Tibial artery (tissue), 4 donors: ENCODE measurements around the gene IKZF3.

Experiments used
- DNase-seq, 2 donors: peaks; one replicate each; pipeline ENCODE4 v3.0.0-alpha.2; 2019
- H3K27ac ChIP-seq, 2 donors: fragments of 200-600 bp; sonication (generic) in 1 of 2; 1 replicate in 1 of 2; 2 replicates in 1 of 2; pipeline ENCODE4 v1.5.1; 2018 to 2019; ENCODE audit warnings: mild to moderate bottlenecking in 1 of 2
- H3K27me3 ChIP-seq, 2 donors: fragments of 200-600 bp; sonication (generic) in 1 of 2; one replicate each; pipeline versions ENCODE4 v1.5.1 to v1.6.0; 2016 to 2019
- H3K36me3 ChIP-seq, 3 donors: fragments of 200-600 bp; sonication (generic) in 2 of 3; one replicate each; pipeline ENCODE4 v1.5.1; 2016 to 2019; ENCODE audit warnings: mild to moderate bottlenecking in 2 of 3
- H3K4me1 ChIP-seq, 4 donors: fragments of 200-600 bp; sonication (generic) in 2 of 4; 1 replicate in 3 of 4; 2 replicates in 1 of 4; pipeline ENCODE4 v1.5.1; 2016 to 2019
- H3K4me3 ChIP-seq, 2 donors: fragments of 200-600 bp; sonication (generic) in 1 of 2; 1 replicate in 1 of 2; 2 replicates in 1 of 2; pipeline ENCODE4 v1.5.1; 2018 to 2019; ENCODE audit warnings: mild to moderate bottlenecking in 2 of 2
- H3K9me3 ChIP-seq, 3 donors: fragments of 200-600 bp; sonication (generic) in 1 of 3; one replicate each; pipeline ENCODE4 v1.5.1; 2016 to 2019
- CTCF ChIP-seq, 2 experiments: fragments of 200-600 bp in 1 of 2; fragments of 450-650 bp in 1 of 2; IDR thresholded peaks; one replicate each; pipeline ENCODE4 v1.5.1; 2017 to 2019; ENCODE audit warnings: antibody characterized with exemption in 2 of 2, mild to moderate bottlenecking in 1 of 2, moderate library complexity in 1 of 2
- intact Hi-C: fragments of 100-400 bp; cut with DNase I; formaldehyde crosslinking; loops from one replicate; pipeline ENCODE4 v1.15.0; 2023; ENCODE audit warnings: low total_unique reads

Gene IKZF3

GRCh38 chr17:39820541-39820940, 43.6 kb downstream of the IKZF3 start:
- Histone ChIP-seq H3K36me3 (no peaks in the 10 kb centered on the region), H3K4me3 (no peak overlapping the region), H3K27me3 (peaks cover 0 to 21% of the 10 kb centered on the region in 2 donors), H3K4me1 (no peaks in the 10 kb centered on the region), H3K9me3 (peaks cover 0 to 11% (median 6%) of the 10 kb centered on the region in 3 donors), H3K27ac (no peak overlapping the region)
- no peak for DNase-seq
- intact Hi-C loops = no loop called here
- no peak for TF ChIP-seq CTCF (IDR thresholded peaks at IDR 0.05)

GRCh38 chr17:39818358-39819000, 45.6 kb downstream of the IKZF3 start:
- Histone ChIP-seq H3K27me3 (peaks cover 0 to 6% of the 10 kb centered on the region in 2 donors), H3K9me3 (peaks cover 0 to 5% (median 5%) of the 10 kb centered on the region in 3 donors), H3K4me1 (no peaks in the 10 kb centered on the region), H3K36me3 (no peaks in the 10 kb centered on the region), H3K27ac (no peak overlapping the region), H3K4me3 (no peak overlapping the region)
- intact Hi-C loops = no loop called here
- no peak for TF ChIP-seq CTCF (IDR thresholded peaks at IDR 0.05)
- no peak for DNase-seq

DNA sequence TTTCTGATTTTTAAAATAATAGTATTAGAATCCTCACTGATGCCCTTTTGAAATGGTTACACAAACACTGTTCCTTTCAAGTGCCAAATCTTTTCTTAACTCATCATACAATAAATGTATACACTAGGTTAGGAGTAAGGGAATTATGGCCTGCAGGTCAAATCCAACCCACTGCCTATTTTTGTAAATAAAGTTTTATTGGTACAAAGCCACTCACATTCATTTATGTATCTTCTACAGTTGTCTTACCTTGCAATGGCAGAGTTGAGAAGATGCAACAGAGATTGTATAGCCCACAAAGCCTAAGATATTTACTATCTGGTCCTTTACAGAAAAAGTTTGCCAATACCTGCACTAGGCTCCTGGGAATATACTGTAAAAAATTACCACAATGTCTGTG, 47.8 kb downstream of the IKZF3 start:
- Histone ChIP-seq H3K4me1 (no peaks in the 10 kb centered on the region), H3K4me3 (no peak overlapping the region), H3K9me3 (no peaks in the 10 kb centered on the region), H3K27me3 (peaks cover 0 to 16% of the 10 kb centered on the region in 2 donors), H3K27ac (no peak overlapping the region), H3K36me3 (no peaks in the 10 kb centered on the region)
- intact Hi-C loops = no loop called here
- DNase-seq = no peak
- TF ChIP-seq CTCF (IDR thresholded peaks at IDR 0.05) = no peak

DNA sequence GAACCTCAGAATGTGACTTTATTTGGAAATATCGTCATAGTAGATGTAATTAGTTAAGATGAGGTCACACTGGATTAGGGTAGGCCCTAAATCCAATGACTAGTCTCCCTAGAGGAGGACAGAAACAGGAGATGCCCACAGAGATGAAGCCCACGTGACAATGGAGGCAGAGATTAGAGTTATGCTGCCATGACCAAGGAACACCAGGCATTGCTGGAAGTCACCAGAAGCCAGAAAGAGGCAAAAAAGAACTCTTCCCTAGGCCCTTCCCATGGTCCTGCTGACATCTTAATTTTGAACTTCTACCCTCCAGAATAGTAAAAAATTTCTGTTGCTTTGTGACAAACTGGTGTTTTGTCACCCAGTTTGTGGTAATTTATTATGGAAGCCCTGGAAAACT, 49.6 kb downstream of the IKZF3 start:
- Histone ChIP-seq H3K4me1 (no peaks in the 10 kb centered on the region), H3K9me3 (no peaks in the 10 kb centered on the region), H3K27ac (no peak overlapping the region), H3K4me3 (no peak overlapping the region), H3K36me3 (no peaks in the 10 kb centered on the region), H3K27me3 (peaks cover 0 to 15% of the 10 kb centered on the region in 2 donors)
- no peak for DNase-seq
- intact Hi-C loops = no loop called here
- TF ChIP-seq CTCF (IDR thresholded peaks at IDR 0.05) = no peak

- DNase-seq = no peak
- no peak for TF ChIP-seq CTCF (IDR thresholded peaks at IDR 0.05)
- no peak overlapping the region for H3K4me3 ChIP-seq
- no peaks in the 10 kb centered on the region for H3K9me3 ChIP-seq
- H3K27ac ChIP-seq = no peak overlapping the region
- no peaks in the 10 kb centered on the region for H3K36me3 ChIP-seq
- intact Hi-C loops = no loop called here
- no peaks in the 10 kb centered on the region for H3K4me1 ChIP-seq
- H3K27me3 ChIP-seq = peaks cover 0 to 15% of the 10 kb centered on the region in 2 donors
Measured at GRCh38 chr17:39813631-39814030, 50.5 kb downstream of the IKZF3 start.

DNA sequence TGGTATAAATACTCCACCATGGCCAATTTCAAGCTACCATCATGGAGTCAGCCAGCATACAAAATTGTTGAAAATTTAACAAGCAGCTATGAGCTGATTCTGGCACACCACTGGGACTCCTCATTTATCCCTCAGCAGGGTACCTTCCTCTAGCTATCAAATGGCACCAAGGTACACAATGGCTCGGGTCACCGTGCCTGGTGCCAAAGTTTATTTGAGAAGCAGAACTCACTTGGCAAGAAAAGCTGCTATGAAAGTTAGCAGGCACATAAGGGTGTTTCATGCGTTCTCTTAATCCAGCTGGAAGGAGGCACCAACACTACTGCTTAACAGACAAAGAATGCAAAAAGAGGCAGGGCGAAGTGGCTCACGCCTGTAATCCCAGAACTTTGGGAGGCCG, 51.6 kb downstream of the IKZF3 start:
- no peak overlapping the region for H3K4me3 ChIP-seq
- TF ChIP-seq CTCF (IDR thresholded peaks at IDR 0.05) = no peak
- no peaks in the 10 kb centered on the region for H3K4me1 ChIP-seq
- H3K36me3 ChIP-seq = no peaks in the 10 kb centered on the region
- H3K27me3 ChIP-seq = peaks cover 0 to 15% of the 10 kb centered on the region in 2 donors
- intact Hi-C loops = no loop called here
- no peaks in the 10 kb centered on the region for H3K9me3 ChIP-seq
- no peak overlapping the region for H3K27ac ChIP-seq
- no peak for DNase-seq
